Adipocyte (in vitro differentiated cells): ENCODE measurements around the gene DENND1A.

ENCODE experiments used
- DNase-seq: peaks from one replicate; pipeline ENCODE4 v3.0.0-alpha.2; 2015; ENCODE audit warnings: low read depth
- H3K27me3 ChIP-seq: replicated peaks from 2 replicates; pipeline ENCODE4 v1.7.0; 2013; ENCODE audit warnings: mild to moderate bottlenecking, low read length, moderate library complexity; ENCODE audit not compliant: control insufficient read depth, insufficient read depth
- H3K36me3 ChIP-seq: 2 replicates; pipeline ENCODE4 v1.7.0; 2013; ENCODE audit warnings: low read length, mild to moderate bottlenecking, moderate library complexity; ENCODE audit not compliant: control insufficient read depth, insufficient read depth, severe bottlenecking
- H3K4me1 ChIP-seq: 2 replicates; pipeline ENCODE4 v1.7.0; 2013; ENCODE audit warnings: mild to moderate bottlenecking, low read length, moderate library complexity; ENCODE audit not compliant: control insufficient read depth, insufficient read depth
- H3K4me3 ChIP-seq: 2 replicates; pipeline ENCODE4 v1.7.0; 2013; ENCODE audit warnings: mild to moderate bottlenecking, low read length, moderate library complexity
- H3K9ac ChIP-seq: 2 replicates; pipeline ENCODE4 v1.7.0; 2013; ENCODE audit warnings: mild to moderate bottlenecking, low read length, moderate library complexity
- H3K9me3 ChIP-seq: 2 replicates; pipeline ENCODE4 v1.7.0; 2013; ENCODE audit warnings: mild to moderate bottlenecking, low read length, moderate library complexity; ENCODE audit not compliant: control insufficient read depth

The DENND1A gene

GRCh38 chr9:123470991-123471770, 458.7 kb downstream of the DENND1A start:
- Histone ChIP-seq H3K36me3 (no peaks in the 10 kb centered on the region), H3K4me1 (no peaks in the 10 kb centered on the region), H3K4me3 (no peak overlapping the region), H3K27me3 (no peaks in the 10 kb centered on the region), H3K9ac (no peak overlapping the region), H3K9me3 (no peaks in the 10 kb centered on the region)
- no peak for DNase-seq

GRCh38 chr9:123470121-123470782, 459.7 kb downstream of the DENND1A start:
- H3K4me1 ChIP-seq = no peaks in the 10 kb centered on the region
- no peaks in the 10 kb centered on the region for H3K27me3 ChIP-seq
- no peak for DNase-seq
- no peak overlapping the region for H3K4me3 ChIP-seq
- no peaks in the 10 kb centered on the region for H3K36me3 ChIP-seq
- no peak overlapping the region for H3K9ac ChIP-seq
- H3K9me3 ChIP-seq = no peaks in the 10 kb centered on the region

GRCh38 chr9:123469282-123469681, 460.6 kb downstream of the DENND1A start:
- no peaks in the 10 kb centered on the region for H3K27me3 ChIP-seq
- no peaks in the 10 kb centered on the region for H3K4me1 ChIP-seq
- no peak overlapping the region for H3K4me3 ChIP-seq
- DNase-seq = no peak
- no peaks in the 10 kb centered on the region for H3K36me3 ChIP-seq
- no peak overlapping the region for H3K9ac ChIP-seq
- H3K9me3 ChIP-seq = no peaks in the 10 kb centered on the region

GRCh38 chr9:123468541-123468940, 461.4 kb downstream of the DENND1A start:
- H3K27me3 ChIP-seq = no peaks in the 10 kb centered on the region
- H3K9me3 ChIP-seq = no peaks in the 10 kb centered on the region
- no peak overlapping the region for H3K4me3 ChIP-seq
- H3K9ac ChIP-seq = no peak overlapping the region
- DNase-seq = no peak
- H3K36me3 ChIP-seq = no peaks in the 10 kb centered on the region
- no peaks in the 10 kb centered on the region for H3K4me1 ChIP-seq

- no peak overlapping the region for H3K9ac ChIP-seq
- no peaks in the 10 kb centered on the region for H3K9me3 ChIP-seq
- no peaks in the 10 kb centered on the region for H3K4me1 ChIP-seq
- H3K4me3 ChIP-seq = no peak overlapping the region
- H3K27me3 ChIP-seq = no peaks in the 10 kb centered on the region
- H3K36me3 ChIP-seq = no peaks in the 10 kb centered on the region
- DNase-seq = no peak
Measured at GRCh38 chr9:123465304-123465703, 464.6 kb downstream of the DENND1A start.

DNA sequence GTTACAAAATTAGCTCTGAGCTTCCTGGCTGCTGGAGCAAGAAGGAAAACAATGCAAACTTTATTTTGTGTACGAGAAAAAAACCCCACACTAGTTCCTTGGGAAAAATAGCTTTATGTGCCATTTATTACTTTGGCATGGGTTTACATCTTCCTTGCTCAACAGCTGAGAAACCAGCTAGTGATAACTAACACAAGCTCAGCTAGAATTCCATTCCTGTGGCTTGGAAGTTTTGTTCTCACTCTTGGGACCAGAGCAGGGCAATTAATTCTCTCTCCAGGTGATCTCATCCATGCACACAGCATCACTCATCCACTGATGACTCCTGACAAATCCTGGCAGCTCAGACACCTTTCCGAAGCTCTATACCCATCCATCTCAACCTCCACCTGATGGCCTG, 469.8 kb downstream of the DENND1A start:
- no peak overlapping the region for H3K9ac ChIP-seq
- H3K9me3 ChIP-seq = no peaks in the 10 kb centered on the region
- H3K36me3 ChIP-seq = peaks cover 5% of the 10 kb centered on the region
- H3K4me3 ChIP-seq = no peak overlapping the region
- H3K27me3 ChIP-seq = no peaks in the 10 kb centered on the region
- no peak for DNase-seq
- no peaks in the 10 kb centered on the region for H3K4me1 ChIP-seq

- H3K4me1 ChIP-seq = peaks cover 2% of the 10 kb centered on the region
- H3K36me3 ChIP-seq = peaks cover 5% of the 10 kb centered on the region
- H3K9ac ChIP-seq = no peak overlapping the region
- no peak for DNase-seq
- H3K4me3 ChIP-seq = no peak overlapping the region
- H3K9me3 ChIP-seq = no peaks in the 10 kb centered on the region
- no peaks in the 10 kb centered on the region for H3K27me3 ChIP-seq
Measured at GRCh38 chr9:123457583-123457982, 472.3 kb downstream of the DENND1A start.

DNA sequence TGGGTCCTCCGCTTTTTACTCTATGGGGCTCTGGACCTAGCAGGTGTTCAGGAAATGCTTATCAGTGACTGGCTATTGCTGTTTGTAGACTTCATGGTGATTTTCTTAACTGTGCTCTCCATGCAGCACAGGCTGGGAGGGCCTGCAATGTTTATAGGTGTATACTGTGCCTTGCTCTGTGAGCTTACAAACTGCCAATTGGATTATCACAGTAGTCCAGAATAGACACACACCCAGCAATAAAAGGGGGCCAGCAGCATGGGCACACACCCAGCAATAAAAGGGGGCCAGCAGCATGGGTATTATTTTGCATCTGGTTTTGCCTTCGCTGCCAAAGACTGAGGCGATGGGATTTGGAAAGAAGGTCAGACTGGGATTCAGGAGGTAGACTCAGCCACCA, 473.9 kb downstream of the DENND1A start:
- peaks cover 5% of the 10 kb centered on the region for H3K36me3 ChIP-seq
- no peak for DNase-seq

DNA sequence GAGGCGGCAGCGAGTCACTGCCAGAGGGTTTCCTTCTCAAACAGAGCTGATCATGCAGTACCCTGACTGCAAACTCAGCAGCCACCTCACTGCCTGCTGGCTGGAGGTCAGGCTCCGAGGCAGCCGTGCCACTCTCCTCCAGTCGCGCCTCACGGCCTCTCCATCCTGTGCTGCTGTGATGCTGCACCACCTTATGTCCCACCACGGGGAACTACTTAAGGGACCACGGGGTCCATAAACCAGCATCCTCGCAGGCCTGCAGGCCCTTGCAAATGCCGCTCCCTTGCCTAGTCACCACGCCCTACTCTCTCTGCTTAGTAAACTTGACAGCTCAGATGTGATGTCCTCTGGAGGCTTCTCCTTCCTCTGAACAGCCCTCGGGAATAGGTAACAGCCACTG, 474.7 kb downstream of the DENND1A start:
- no peak overlapping the region for H3K4me3 ChIP-seq
- peaks cover 5% of the 10 kb centered on the region for H3K36me3 ChIP-seq
- H3K9ac ChIP-seq = no peak overlapping the region
- DNase-seq = no peak
- H3K27me3 ChIP-seq = no peaks in the 10 kb centered on the region
- H3K4me1 ChIP-seq = peaks cover 2% of the 10 kb centered on the region
- H3K9me3 ChIP-seq = no peaks in the 10 kb centered on the region

More for the DNA sequence above, 473.9 kb downstream of the DENND1A start:
- Histone ChIP-seq H3K27me3 (no peaks in the 10 kb centered on the region), H3K4me1 (peaks cover 2% of the 10 kb centered on the region), H3K9ac (no peak overlapping the region), H3K4me3 (no peak overlapping the region), H3K9me3 (no peaks in the 10 kb centered on the region)

DNA sequence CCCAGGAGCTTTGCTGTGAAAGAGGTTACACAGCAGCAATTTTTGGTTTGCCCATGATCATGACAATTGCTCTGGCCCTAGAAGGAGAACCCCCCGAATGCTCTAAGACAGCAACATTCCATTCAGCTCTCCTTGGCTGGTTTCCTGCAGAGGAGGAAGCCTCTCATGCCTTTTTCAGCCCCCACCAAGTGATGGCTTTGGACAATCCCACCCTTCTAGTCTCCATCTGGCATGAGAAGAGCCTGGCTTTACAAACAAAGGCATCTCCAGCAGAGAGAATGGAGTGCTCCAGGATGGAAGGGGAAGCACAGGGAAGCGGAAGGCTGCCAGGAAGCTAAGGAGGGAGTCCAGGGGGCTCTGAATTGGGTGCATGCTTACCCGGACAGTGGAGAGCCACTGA, 475.6 kb downstream of the DENND1A start:
- Histone ChIP-seq H3K27me3 (no peaks in the 10 kb centered on the region), H3K36me3 (peaks cover 5% of the 10 kb centered on the region), H3K4me1 (peaks cover 2% of the 10 kb centered on the region), H3K9me3 (no peaks in the 10 kb centered on the region), H3K9ac (no peak overlapping the region), H3K4me3 (no peak overlapping the region)
- no peak for DNase-seq

DNA sequence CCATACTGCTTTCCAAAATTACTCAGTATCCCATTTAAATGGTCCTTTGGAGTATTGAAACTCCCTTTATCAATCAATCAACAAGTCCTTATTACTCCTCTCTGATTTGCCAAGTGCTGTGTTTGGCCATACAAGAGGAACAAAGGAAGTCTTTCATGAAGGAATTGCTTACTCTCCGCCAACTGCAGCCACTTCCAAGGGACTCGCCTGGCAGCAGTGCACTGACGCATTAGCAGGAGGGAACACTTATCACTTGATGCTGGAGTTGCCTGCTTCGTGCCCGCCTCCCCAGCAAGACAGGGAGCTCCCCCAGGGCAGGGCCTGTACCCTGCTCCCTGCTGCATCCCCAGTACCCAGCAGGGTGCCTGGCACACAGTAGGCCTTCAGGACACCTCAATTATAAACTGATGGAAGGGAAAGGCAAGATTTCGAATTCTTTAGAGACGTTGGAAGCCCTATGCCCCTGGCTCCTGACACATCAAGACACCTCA, 476.1 kb downstream of the DENND1A start:
- no peak overlapping the region for H3K9ac ChIP-seq
- peaks cover 5% of the 10 kb centered on the region for H3K36me3 ChIP-seq
- DNase-seq = no peak
- peaks cover 2% of the 10 kb centered on the region for H3K4me1 ChIP-seq
- no peaks in the 10 kb centered on the region for H3K9me3 ChIP-seq
- no peak overlapping the region for H3K4me3 ChIP-seq
- no peaks in the 10 kb centered on the region for H3K27me3 ChIP-seq
